ENCODE results near the gene MAP7. TPM values are rescaled to one million over a fixed set of nuclear protein-coding genes. Genes with fewer than 3 reads are reported as not detected.

The MAP7 gene
- total and polyA plus RNA-seq, 2 of the 13 experiments (the other 11 are each of a cell fraction or from before 2014, with no cell fraction given): 0.04 TPM; not detected in 1

DNA sequence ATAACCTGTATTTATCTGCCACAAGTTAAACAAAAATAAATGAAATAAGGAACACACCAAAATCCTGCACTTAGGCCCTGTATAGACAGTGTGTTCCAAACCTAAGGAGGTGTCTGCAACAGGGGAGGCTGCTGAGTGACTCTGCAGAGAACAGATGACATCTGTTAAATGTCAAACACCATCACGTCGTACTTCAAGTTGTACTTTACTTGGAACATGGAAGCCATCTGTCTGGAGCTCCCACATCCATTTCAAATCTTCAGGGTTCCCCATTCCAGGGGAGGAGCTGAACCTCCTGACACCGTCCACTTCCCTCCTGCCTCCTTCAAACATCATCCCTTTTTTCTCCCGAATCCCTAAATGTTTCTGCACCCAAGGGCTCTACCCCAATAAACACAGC is 1.8 kb upstream of the MAP7 start (continued):
- TF ChIP-seq HNRNPLL (IDR thresholded peaks at IDR 0.05; ENCODE audit: low read depth, low read length, poor library complexity, severe bottlenecking): no peak
- no peak for TF ChIP-seq IRF2 (CRISPR knock-in tag; IDR thresholded peaks at IDR 0.05)
- TF ChIP-seq CENPX (CRISPR knock-in tag; IDR thresholded peaks at IDR 0.05): no peak
- no peak for TF ChIP-seq SRSF9 (IDR thresholded peaks at IDR 0.05; ENCODE audit: borderline replicate concordance, insufficient read depth, low read depth, low read length, poor library complexity, severe bottlenecking)
- no peak for TF ChIP-seq PPARG (CRISPR knock-in tag; conservative IDR thresholded peaks at IDR 0.05)
- no peak for TF ChIP-seq ZFP82 (CRISPR knock-in tag; IDR thresholded peaks at IDR 0.05; ENCODE audit: borderline replicate concordance)

GRCh38 chr6:136551103-136551502 is 881 bp upstream of the MAP7 start:
- no peak overlapping the region for H3K4me2 ChIP-seq (ENCODE audit: low read depth, low read length)
- BruUV-seq (replicated peaks): no TSS peak

More at GRCh38 chr6:136551103-136551502, 881 bp upstream of the MAP7 start:
- no peaks in the 10 kb centered on the region for H3K79me2 ChIP-seq (ENCODE audit: insufficient read depth, low read length)
- ATAC-seq: no peak
- H3K36me3 ChIP-seq (replicated peaks in 1 of 2; ENCODE audit: control insufficient read depth in 1 of 2, insufficient read depth in 2 of 2, low read length in 2 of 2): no peaks in the 10 kb centered on the region
- no peaks in the 10 kb centered on the region for H4K20me1 ChIP-seq (ENCODE audit: insufficient read depth, low read length)
- H2AFZ ChIP-seq (ENCODE audit: low read length): no peak overlapping the region
- H3K27me3 ChIP-seq (ENCODE audit: control insufficient read depth in 1 of 2, insufficient read depth in 2 of 2, low read length in 2 of 2): peaks cover 7 to 40% of the 10 kb centered on the region in 2 experiments; a peak in 4 of 5 replicates
- no peak overlapping the region for H3K27ac ChIP-seq (ENCODE audit: extremely low read length, insufficient read depth, low read length)
- H3K4me3 ChIP-seq (replicated peaks in 1 of 3; ENCODE audit: insufficient read depth in 1 of 3, low read depth in 2 of 3, low read length in 3 of 3): no peak overlapping the region
- ChIA-PET CTCF (ENCODE audit: low intra/inter-chr PET ratio, low total read pairs) (no interaction called here), POLR2A (no interaction called here)
- no peaks in the 10 kb centered on the region for H3K9me3 ChIP-seq (ENCODE audit: low read length)
- in situ Hi-C loops (cut with HindIII; ENCODE audit: extremely low pct_ligation_motif_present, low pct_unique_long_range_greater_than_20kb) (no loop called here), intact Hi-C loops (cut with micrococcal nuclease; ENCODE audit: unreplicated experiment) (no loop called here)
- no peaks in the 10 kb centered on the region for H3K4me1 ChIP-seq (ENCODE audit: insufficient read depth, low read length)
- FAIRE-seq: no peak
- no peak overlapping the region for H3K9ac ChIP-seq (ENCODE audit: insufficient read depth, low read depth, low read length)
- no peak for DNase-seq (ENCODE audit: low spot score)
- no peak for TF ChIP-seq GLI4 (CRISPR knock-in tag; IDR thresholded peaks at IDR 0.05; ENCODE audit: borderline replicate concordance)
- TF ChIP-seq DR1 (CRISPR knock-in tag; IDR thresholded peaks at IDR 0.05): no peak
- TF ChIP-seq, protein P1, sequence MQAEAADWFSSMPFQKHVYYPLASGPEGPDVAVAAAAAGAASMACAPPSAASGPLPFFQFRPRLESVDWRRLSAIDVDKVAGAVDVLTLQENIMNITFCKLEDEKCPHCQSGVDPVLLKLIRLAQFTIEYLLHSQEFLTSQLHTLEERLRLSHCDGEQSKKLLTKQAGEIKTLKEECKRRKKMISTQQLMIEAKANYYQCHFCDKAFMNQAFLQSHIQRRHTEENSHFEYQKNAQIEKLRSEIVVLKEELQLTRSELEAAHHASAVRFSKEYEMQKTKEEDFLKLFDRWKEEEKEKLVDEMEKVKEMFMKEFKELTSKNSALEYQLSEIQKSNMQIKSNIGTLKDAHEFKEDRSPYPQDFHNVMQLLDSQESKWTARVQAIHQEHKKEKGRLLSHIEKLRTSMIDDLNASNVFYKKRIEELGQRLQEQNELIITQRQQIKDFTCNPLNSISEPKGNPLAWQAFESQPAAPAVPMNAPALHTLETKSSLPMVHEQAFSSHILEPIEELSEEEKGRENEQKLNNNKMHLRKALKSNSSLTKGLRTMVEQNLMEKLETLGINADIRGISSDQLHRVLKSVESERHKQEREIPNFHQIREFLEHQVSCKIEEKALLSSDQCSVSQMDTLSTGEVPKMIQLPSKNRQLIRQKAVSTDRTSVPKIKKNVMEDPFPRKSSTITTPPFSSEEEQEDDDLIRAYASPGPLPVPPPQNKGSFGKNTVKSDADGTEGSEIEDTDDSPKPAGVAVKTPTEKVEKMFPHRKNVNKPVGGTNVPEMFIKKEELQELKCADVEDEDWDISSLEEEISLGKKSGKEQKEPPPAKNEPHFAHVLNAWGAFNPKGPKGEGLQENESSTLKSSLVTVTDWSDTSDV (CRISPR knock-in tag; IDR thresholded peaks at IDR 0.05): no peak
- WGBS (ENCODE audit: low lambda C conversion rate): 38% methylated on average over 8 of the region's 8 CpGs

Data from HepG2 (cell line).